A549 (cell line): ENCODE data around the gene TSR3.

ENCODE experiments used
- CTCF ChIP-seq: fragments of >200 bp; sonication (Bioruptor Twin); formaldehyde crosslinking; IDR thresholded peaks from 3 replicates; pipeline ENCODE4 v1.5.1; 2016
- EHMT2 ChIP-seq: fragments of 200-600 bp; sonication (generic); IDR thresholded peaks from 2 replicates; pipeline ENCODE4 v1.6.1; 2016; ENCODE audit warnings: antibody characterized with exemption, low read depth, mild to moderate bottlenecking, moderate library complexity
- KDM1A ChIP-seq: fragments of 200-600 bp; sonication (generic); IDR thresholded peaks from 2 replicates; pipeline ENCODE4 v1.6.1; 2016; ENCODE audit warnings: low read depth, mild to moderate bottlenecking
- TF ChIP-seq, protein P1 (sequence below): fragments of 450-650 bp; IDR thresholded peaks from 2 replicates; pipeline ENCODE4 v1.6.1; 2014; ENCODE audit warnings: antibody characterized with exemption

- TF ChIP-seq EHMT2 (no peak), KDM1A (no peak), CTCF (no peak)
- TF ChIP-seq, protein P1, sequence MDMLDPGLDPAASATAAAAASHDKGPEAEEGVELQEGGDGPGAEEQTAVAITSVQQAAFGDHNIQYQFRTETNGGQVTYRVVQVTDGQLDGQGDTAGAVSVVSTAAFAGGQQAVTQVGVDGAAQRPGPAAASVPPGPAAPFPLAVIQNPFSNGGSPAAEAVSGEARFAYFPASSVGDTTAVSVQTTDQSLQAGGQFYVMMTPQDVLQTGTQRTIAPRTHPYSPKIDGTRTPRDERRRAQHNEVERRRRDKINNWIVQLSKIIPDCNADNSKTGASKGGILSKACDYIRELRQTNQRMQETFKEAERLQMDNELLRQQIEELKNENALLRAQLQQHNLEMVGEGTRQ, result no peak
Observed at GRCh38 chr16:1377406-1378010, 25.8 kb upstream of the TSR3 start.
